Activated CD8-positive, alpha-beta T cell treated with anti-CD3 and anti-CD28 coated beads, Interleukin-2, amount 10 ng/mL, durations not matched to agents 7 days and 5 days (primary cell): ENCODE data around the gene LSM11. TPM values are rescaled to one million over a fixed set of nuclear protein-coding genes. Genes with fewer than 3 reads are reported as not detected.

Experiments used
- ATAC-seq: fragments of 150-1000 bp; cut with Tn5 transposase; one replicate; pipeline ENCODE4 v1.10.0; 2021; ENCODE audit warnings: moderate library complexity
- CTCF ChIA-PET: fragments of 350-600 bp; sonication (Branson Sonifier 250); formaldehyde crosslinking; loops from one replicate; lab custom pipeline; 2021; ENCODE audit warnings: antibody characterized with exemption; lab: Charles Lee
- POLR2A ChIA-PET: fragments of 350-600 bp; sonication (Branson Sonifier 250); formaldehyde crosslinking; loops from one replicate; lab custom pipeline; 2021; ENCODE audit warnings: antibody characterized with exemption; lab: Charles Lee
- DNase-seq: peaks from one replicate; pipeline ENCODE4 v3.0.0-alpha.2; 2020
- H3K27ac Mint-ChIP-seq: one replicate; pipeline ENCODE4 v1.8.0; 2021; ENCODE audit warnings: mild to moderate bottlenecking, mixed read lengths
- H3K27me3 Mint-ChIP-seq: one replicate; pipeline ENCODE4 v1.8.0; 2021; ENCODE audit warnings: low read depth, mixed read lengths
- H3K36me3 Mint-ChIP-seq: one replicate; pipeline ENCODE4 v1.8.0; 2021; ENCODE audit warnings: low read depth, mixed read lengths
- H3K4me1 Mint-ChIP-seq: one replicate; pipeline ENCODE4 v1.8.0; 2021; ENCODE audit warnings: low read depth, mixed read lengths
- H3K4me3 Mint-ChIP-seq: one replicate; pipeline ENCODE4 v1.8.0; 2021; ENCODE audit warnings: mild to moderate bottlenecking, mixed read lengths
- H3K9me3 Mint-ChIP-seq: one replicate; pipeline ENCODE4 v1.8.0; 2022; ENCODE audit warnings: mixed read lengths; ENCODE audit not compliant: insufficient read depth
- total RNA-seq, 2 experiments: library from RNA; stranded (reverse); gene quantifications; one replicate each; pipeline ENCODE4 v1.2.3, GENCODE V29; 2021

The LSM11 gene
- total RNA-seq, 2 experiments from 2014 or later, result 5.7 to 5.8 TPM

DNA sequence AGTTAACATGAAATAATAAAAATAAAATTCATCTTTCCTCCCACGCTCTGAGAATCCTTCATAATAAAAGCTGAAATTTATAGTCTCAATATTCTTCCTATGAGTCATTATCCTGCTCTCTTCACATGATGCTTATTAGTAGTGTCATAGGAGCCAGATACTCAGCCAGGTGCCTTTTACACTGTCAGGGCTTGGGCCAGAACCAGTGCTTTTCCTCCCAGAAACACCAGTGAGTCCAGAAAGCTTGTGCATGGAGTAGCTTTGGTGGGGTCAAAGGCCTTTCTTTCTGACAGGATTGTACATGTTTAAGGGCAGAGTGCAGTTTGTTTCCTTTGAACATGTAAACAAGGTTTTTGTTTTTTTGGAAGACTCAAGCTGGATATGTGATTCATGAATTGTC is 6.8 kb downstream of the LSM11 start:
- ATAC-seq, result no peak

DNA sequence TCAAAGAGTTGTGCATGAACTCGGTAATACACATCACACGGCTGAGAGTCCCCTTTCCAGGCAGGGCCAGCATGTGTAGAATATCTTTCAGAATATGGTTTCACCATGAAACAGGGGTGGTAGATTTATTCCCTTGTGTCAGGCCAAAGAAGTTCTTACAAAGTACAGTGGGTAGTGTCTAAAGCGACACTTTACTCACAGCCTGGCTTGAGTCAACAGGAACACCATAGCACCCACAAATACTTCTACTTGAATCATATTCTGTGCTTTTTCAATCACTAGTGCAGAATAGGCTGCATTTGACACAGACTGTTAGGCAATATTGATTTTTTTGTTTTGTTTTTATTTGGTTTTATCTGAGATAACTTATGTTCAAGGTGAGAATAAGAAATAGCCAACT is 12.6 kb downstream of the LSM11 start:
- Mint-ChIP-seq H3K27me3 (no peaks in the 10 kb centered on the region), H3K27ac (no peak overlapping the region), H3K36me3 (peaks cover 19% of the 10 kb centered on the region), H3K9me3 (no peaks in the 10 kb centered on the region), H3K4me3 (no peak overlapping the region), H3K4me1 (no peaks in the 10 kb centered on the region)
- CTCF ChIA-PET, result interaction anchor here (8.7 kb wide), 1 partner anchor 12 kb away, joined by 41 read pairs; the partner anchor contains the start of gene LSM11
- POLR2A ChIA-PET, result no interaction called here
- ATAC-seq, result no peak
- DNase-seq, result no peak

More for the DNA sequence above, 6.8 kb downstream of the LSM11 start:
- Mint-ChIP-seq H3K27ac (no peak overlapping the region), H3K9me3 (no peaks in the 10 kb centered on the region), H3K36me3 (peaks cover 13% of the 10 kb centered on the region), H3K4me3 (no peak overlapping the region), H3K4me1 (peaks cover 13% of the 10 kb centered on the region), H3K27me3 (no peaks in the 10 kb centered on the region)
- ChIA-PET POLR2A (no interaction called here), CTCF (interaction anchor here (0.9 kb wide), 2 partner anchors 12 to 90 kb away, joined by 3 to 4 read pairs; no protein-coding TSS in a partner anchor)
- no peak for DNase-seq

DNA sequence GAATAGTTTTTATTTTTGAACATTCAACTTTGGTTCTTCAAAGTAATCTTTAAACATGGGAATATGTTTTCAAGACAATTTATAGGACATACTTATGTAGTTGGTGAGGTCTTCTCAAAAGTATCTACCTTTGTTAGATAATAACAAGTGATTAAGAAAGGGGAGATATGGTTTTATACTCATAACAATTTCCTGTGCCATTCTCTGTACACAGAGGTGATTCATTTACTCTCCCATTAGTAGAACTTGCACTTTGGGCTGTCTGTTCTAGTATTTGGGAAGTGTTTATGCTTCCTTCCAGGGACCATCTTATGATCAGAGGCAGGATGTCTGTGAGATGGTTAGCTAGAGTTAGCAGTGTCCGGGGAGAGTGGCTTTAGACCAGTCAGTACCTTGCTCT is 15.2 kb downstream of the LSM11 start:
- ATAC-seq (no peak), DNase-seq (no peak)
- ChIA-PET POLR2A (interaction anchor here (1.3 kb wide), 1 partner anchor 16 kb away, joined by 4 read pairs; the partner anchor contains the start of gene LSM11), CTCF (interaction anchor here (1.5 to 8.7 kb wide), 4 partner anchors 11 to 190 kb away, joined by 3 to 41 read pairs (median 19); partner anchors contain the start of gene LSM11)
- no peaks in the 10 kb centered on the region for H3K9me3 Mint-ChIP-seq
- no peaks in the 10 kb centered on the region for H3K4me1 Mint-ChIP-seq
- no peak overlapping the region for H3K4me3 Mint-ChIP-seq
- no peak overlapping the region for H3K27ac Mint-ChIP-seq
- H3K27me3 Mint-ChIP-seq, result no peaks in the 10 kb centered on the region
- H3K36me3 Mint-ChIP-seq, result peaks cover 14% of the 10 kb centered on the region

DNA sequence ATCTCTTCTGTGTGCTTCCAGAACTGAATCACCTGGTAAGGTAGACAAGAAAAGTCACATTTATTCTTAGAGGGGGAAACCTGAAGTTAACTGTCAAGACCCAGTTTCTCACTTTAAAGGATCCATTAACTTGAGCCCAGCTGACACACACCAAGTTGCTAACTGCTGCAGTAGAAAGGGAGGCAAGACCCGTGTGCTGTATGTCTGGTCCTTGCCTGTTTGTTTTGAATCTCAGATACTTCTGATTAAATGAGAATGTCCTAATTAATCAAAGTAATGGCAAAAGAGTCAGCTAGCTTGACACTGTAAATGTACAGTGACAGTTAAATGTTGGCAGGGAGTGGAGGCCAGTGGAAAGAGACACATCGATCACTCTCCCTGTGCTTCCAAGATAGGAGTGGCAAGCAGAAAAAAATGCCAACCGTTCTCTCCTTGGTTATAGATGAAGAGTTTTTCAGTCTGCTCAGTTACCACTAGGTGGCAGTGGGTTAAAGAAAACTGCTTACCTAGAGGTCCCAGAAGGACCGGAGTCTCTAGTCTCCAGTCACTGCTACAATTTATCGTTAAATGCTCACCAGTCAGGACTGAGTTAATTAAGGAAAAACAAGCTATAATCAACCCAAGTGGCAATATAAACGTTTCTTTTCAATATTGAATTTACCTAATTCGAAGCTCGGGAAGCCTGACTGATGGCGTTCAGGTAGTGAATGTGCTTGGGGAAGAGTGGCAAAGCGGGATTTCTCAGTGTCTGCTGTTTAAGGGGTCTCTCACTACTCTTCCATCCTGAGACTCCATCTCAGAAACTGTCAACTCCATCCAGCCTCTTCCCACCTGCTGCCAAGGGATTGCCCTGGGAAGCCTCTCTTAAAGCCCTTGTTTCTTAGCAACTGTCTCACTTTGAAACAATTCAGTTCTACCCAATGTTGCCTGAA is 18.4 kb downstream of the LSM11 start:
- DNase-seq, result peak; percentile 53
- ChIA-PET CTCF (interaction anchor here (0.7 to 8.7 kb wide), 19 partner anchors 8 to 313 kb away, joined by 3 to 41 read pairs (median 5); partner anchors contain the start of gene LSM11), POLR2A (no interaction called here)
- H3K27ac Mint-ChIP-seq, result no peak overlapping the region
- no peaks in the 10 kb centered on the region for H3K27me3 Mint-ChIP-seq
- ATAC-seq, result peak; percentile 90
- no peak overlapping the region for H3K4me3 Mint-ChIP-seq
- no peaks in the 10 kb centered on the region for H3K4me1 Mint-ChIP-seq
- H3K9me3 Mint-ChIP-seq, result no peaks in the 10 kb centered on the region
- no peaks in the 10 kb centered on the region for H3K36me3 Mint-ChIP-seq

DNA sequence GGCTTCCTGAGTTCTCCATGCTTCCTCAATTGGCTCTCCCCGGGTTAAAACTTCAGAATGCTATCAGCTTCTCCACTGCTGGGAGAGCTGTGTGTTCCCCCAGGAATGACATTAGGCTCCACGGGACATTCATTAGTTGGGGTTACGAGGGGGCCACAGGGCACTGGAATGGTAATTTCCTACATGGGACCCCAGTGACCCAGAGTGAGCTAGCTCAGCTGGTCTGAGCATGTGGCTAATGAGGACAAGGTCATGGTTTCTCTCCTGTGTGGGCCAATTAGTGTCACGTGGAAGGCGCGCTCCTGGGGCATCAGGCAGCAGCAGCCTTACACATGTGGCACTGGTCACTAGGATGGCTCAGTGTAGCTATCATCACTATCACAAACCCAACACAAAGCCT is 21.0 kb downstream of the LSM11 start:
- DNase-seq, result no peak
- CTCF ChIA-PET, result interaction anchor here (1.1 to 1.6 kb wide), 2 partner anchors 184 to 311 kb away, joined by 4 to 14 read pairs; no protein-coding TSS in a partner anchor
- no peaks in the 10 kb centered on the region for H3K9me3 Mint-ChIP-seq
- POLR2A ChIA-PET, result no interaction called here
- no peak overlapping the region for H3K27ac Mint-ChIP-seq
- no peaks in the 10 kb centered on the region for H3K4me1 Mint-ChIP-seq
- H3K36me3 Mint-ChIP-seq, result no peaks in the 10 kb centered on the region
- no peaks in the 10 kb centered on the region for H3K27me3 Mint-ChIP-seq
- no peak for ATAC-seq
- no peak overlapping the region for H3K4me3 Mint-ChIP-seq

DNA sequence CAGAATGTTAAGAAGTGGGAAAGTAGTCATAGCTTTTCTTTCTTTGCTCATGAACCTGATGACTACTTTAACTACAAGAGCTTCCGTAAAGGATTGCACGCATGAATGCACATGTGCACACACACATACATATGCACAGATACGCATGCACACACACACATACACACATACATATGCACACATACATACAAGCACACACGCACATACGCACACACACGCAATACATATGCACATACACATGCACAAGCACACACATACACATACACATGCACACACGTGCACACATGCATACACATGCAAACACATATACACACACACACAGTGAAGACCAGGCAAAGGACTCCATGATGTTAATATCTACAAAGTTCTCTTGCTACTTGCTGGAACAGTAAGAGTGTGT is 22.9 kb downstream of the LSM11 start:
- no peak overlapping the region for H3K4me3 Mint-ChIP-seq
- H3K27ac Mint-ChIP-seq, result no peak overlapping the region
- H3K4me1 Mint-ChIP-seq, result no peaks in the 10 kb centered on the region
- no peak for ATAC-seq
- no peaks in the 10 kb centered on the region for H3K36me3 Mint-ChIP-seq
- H3K27me3 Mint-ChIP-seq, result peaks cover 4% of the 10 kb centered on the region
- H3K9me3 Mint-ChIP-seq, result no peaks in the 10 kb centered on the region
- no peak for DNase-seq
- ChIA-PET CTCF (no interaction called here), POLR2A (no interaction called here)

DNA sequence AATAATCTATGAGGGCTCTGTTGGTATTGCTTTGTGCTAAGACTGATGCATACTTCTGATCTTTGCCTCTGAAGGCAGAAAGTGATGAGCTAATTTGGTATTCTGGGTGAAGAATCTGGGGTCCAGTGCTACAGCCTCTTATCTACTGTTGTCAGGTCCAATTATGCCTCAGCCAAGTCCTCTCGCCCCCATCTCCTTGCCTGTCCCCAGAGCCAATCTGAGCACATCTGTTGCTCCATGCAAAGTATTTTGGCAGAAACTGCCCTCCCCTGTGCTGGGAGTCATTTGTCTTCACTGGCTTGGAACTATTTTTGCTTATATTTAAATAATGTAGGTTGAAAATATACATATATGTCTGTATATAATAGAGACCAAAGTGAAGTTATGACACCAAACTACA is 23.4 kb downstream of the LSM11 start:
- peaks cover 4% of the 10 kb centered on the region for H3K27me3 Mint-ChIP-seq
- no peak for DNase-seq
- H3K4me3 Mint-ChIP-seq, result no peak overlapping the region
- H3K4me1 Mint-ChIP-seq, result no peaks in the 10 kb centered on the region
- ChIA-PET POLR2A (no interaction called here), CTCF (no interaction called here)
- no peaks in the 10 kb centered on the region for H3K9me3 Mint-ChIP-seq
- H3K27ac Mint-ChIP-seq, result no peak overlapping the region
- ATAC-seq, result no peak
- no peaks in the 10 kb centered on the region for H3K36me3 Mint-ChIP-seq

DNA sequence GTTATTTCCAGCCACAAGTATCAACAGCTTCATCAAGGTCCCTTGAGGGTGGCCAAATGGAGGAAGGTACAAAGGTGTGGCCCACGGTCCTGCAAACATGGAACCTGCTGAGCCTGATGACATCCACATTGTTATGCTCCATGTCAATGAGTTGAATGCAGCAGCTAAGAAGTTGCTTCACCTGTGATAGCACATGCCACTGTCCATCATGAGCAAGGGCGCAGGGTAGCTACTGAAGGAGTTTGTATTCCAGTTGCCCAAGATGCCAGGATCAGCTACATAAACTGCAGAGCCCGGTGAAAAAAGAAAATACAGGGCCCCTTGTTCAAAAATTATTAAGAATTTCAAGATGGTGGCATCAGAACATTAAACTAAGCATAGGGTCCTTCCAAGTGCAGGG is 24.2 kb downstream of the LSM11 start:
- Mint-ChIP-seq H3K27ac (no peak overlapping the region), H3K4me1 (no peaks in the 10 kb centered on the region)
- CTCF ChIA-PET, result interaction anchor here (4.6 kb wide), 1 partner anchor 7 kb away, joined by 20 read pairs; no protein-coding TSS in a partner anchor

DNA sequence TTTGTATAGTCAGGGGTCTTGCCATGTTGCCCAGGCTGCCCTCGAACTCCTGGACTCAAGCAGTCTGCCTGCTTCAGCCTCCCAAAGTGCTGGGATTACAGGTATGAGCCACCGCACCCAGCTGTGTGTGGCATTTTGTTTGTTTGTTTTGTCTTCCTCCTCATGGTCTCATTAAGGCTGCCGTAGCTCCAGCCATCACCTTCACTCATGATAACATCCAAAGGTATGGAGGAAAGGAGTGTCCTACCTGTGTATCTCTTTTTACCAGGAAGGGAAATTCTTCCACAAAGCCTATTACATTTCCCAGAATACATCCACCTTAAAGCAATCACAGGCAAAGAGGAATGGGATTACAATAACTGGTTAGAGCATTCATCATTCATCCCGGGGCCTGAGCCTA is 27.2 kb downstream of the LSM11 start:
- no peaks in the 10 kb centered on the region for H3K9me3 Mint-ChIP-seq
- CTCF ChIA-PET, result interaction anchor here (4.6 kb wide), 1 partner anchor 10 kb away, joined by 20 read pairs; no protein-coding TSS in a partner anchor

More for the DNA sequence above, 24.2 kb downstream of the LSM11 start:
- no peak overlapping the region for H3K4me3 Mint-ChIP-seq
- H3K27me3 Mint-ChIP-seq, result peaks cover 4% of the 10 kb centered on the region
- no peak for ATAC-seq
- DNase-seq, result no peak
- POLR2A ChIA-PET, result no interaction called here
- H3K36me3 Mint-ChIP-seq, result no peaks in the 10 kb centered on the region
- H3K9me3 Mint-ChIP-seq, result no peaks in the 10 kb centered on the region

DNA sequence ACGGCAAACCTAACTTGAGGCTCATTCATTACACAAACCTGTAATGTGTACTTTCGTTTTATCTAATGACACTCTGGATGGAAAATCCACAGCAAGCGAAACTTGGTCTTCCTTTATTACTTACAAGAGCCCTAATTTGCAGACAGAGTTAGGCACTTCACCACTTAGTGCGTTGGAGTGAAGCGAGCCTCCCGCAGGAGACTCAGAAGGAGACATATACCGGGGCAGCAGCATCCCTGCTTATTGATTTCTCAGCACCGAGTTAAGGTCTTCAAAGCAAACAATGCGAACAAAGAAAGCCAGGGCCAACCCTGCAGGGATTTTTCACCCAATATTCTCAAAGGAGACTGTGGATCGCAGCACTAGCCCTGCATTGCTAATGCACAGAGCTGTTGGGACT is 28.6 kb downstream of the LSM11 start:
- Mint-ChIP-seq H3K36me3 (no peaks in the 10 kb centered on the region), H3K4me3 (no peak overlapping the region), H3K27me3 (peaks cover 7% of the 10 kb centered on the region), H3K27ac (no peak overlapping the region), H3K4me1 (no peaks in the 10 kb centered on the region), H3K9me3 (no peaks in the 10 kb centered on the region)
- ATAC-seq (no peak), DNase-seq (no peak)
- ChIA-PET POLR2A (no interaction called here), CTCF (interaction anchor here (4.0 kb wide), 1 partner anchor 11 kb away, joined by 16 read pairs; no protein-coding TSS in a partner anchor)

More for the DNA sequence above, 27.2 kb downstream of the LSM11 start:
- no peak for DNase-seq
- no peaks in the 10 kb centered on the region for H3K4me1 Mint-ChIP-seq
- ATAC-seq, result no peak
- no peaks in the 10 kb centered on the region for H3K36me3 Mint-ChIP-seq
- peaks cover 7% of the 10 kb centered on the region for H3K27me3 Mint-ChIP-seq
- H3K27ac Mint-ChIP-seq, result no peak overlapping the region
- POLR2A ChIA-PET, result no interaction called here
- H3K4me3 Mint-ChIP-seq, result no peak overlapping the region

DNA sequence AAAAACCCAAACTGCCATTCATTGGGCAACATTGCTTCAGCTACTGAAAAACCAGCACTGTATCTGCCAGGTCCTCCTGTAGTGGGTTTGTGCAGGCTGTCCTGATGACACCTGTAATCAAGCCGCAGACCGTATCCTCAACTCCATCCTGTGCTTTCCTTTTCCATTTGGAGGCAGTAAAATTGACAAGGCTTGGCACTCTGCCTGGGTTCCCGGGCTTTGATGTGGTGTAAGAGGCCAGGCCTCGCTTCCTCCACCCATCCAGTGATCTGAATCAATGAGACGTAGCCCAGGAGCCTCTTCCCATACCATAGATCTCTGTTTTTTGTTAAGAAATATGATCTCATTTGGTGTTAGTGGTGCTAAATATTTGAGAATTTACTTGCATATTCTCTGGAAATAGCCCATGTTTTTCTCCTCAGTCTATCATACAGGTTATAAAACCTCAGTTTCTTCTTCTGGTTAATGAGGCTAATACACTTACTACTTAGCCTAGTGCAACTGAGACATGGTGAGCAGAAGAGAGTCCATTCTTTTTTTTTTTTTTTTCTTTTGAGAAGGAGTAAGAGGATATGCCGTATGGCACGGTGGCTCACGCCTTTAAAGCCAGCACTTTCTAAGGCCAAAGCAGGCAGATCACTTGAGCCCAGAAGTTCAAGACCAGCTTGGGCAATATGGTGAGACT is 34.8 kb downstream of the LSM11 start:
- Mint-ChIP-seq H3K27me3 (peaks cover 6% of the 10 kb centered on the region), H3K36me3 (no peaks in the 10 kb centered on the region), H3K4me3 (no peak overlapping the region), H3K4me1 (peaks cover 3% of the 10 kb centered on the region), H3K9me3 (no peaks in the 10 kb centered on the region), H3K27ac (no peak overlapping the region)
- ChIA-PET POLR2A (no interaction called here), CTCF (interaction anchor here (0.9 kb wide), 1 partner anchor 142 kb away, joined by 3 read pairs; no protein-coding TSS in a partner anchor)
- ATAC-seq, result no peak
- DNase-seq, result no peak
